Measurements from ENCODE around the gene ACKR1. TPM values are rescaled to one million over a fixed set of nuclear protein-coding genes. Genes with fewer than 3 reads are reported as not detected.

ACKR1 gene
- total RNA-seq, 1 experiment from 2014 or later = 0.63 TPM

DNA sequence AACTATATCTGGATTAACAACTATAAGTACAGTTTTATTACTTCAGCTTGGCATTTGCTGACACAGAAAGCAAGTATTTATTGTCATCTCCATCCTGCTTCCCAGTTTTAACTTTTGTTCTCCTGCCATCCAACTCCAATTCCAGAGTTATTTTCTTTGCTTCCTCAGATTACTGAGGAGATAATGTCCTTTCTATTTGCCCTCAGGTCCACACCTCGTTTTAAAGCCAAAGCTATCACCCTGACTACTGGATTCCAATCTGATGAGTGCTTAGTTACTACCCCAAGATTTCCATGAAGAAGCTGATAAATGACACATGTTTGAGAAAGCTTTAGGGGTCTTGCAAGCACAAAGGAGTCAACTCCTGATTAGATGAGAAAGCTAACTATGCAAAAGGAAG, 25.2 kb downstream of the ACKR1 start:
- no peaks in the 10 kb centered on the region for H3K36me3 Mint-ChIP-seq
- DNase-seq (ENCODE audit: low spot score) (no peak), ATAC-seq (no peak)
- POLR2A ChIA-PET = no interaction called here
- H3K27ac Mint-ChIP-seq = no peak overlapping the region
- TF ChIP-seq ZNF416 (CRISPR knock-in tag; IDR thresholded peaks at IDR 0.05) (no peak), SOX15 (CRISPR knock-in tag; IDR thresholded peaks at IDR 0.05) (no peak), SMAD4 (CRISPR knock-in tag; IDR thresholded peaks at IDR 0.05) (no peak), GABPB1 (CRISPR knock-in tag; IDR thresholded peaks at IDR 0.05) (no peak), NR2C2 (CRISPR knock-in tag; IDR thresholded peaks at IDR 0.05) (no peak), ZNF232 (CRISPR knock-in tag; IDR thresholded peaks at IDR 0.05) (no peak), ZNF512 (CRISPR knock-in tag; IDR thresholded peaks at IDR 0.05; ENCODE audit: borderline replicate concordance) (no peak), ZNF138 (CRISPR knock-in tag; conservative IDR thresholded peaks at IDR 0.05) (no peak), IRF2 (CRISPR knock-in tag; IDR thresholded peaks at IDR 0.05; ENCODE audit: borderline replicate concordance, low read depth) (no peak), RORB (CRISPR knock-in tag; IDR thresholded peaks at IDR 0.05) (no peak), USF2 (CRISPR knock-in tag; IDR thresholded peaks at IDR 0.05) (no peak), E2F4 (CRISPR knock-in tag; IDR thresholded peaks at IDR 0.05; ENCODE audit: borderline replicate concordance, low read depth) (no peak), ELF4 (CRISPR knock-in tag; IDR thresholded peaks at IDR 0.05; ENCODE audit: low read depth) (no peak)
- TF ChIP-seq, protein P1, sequence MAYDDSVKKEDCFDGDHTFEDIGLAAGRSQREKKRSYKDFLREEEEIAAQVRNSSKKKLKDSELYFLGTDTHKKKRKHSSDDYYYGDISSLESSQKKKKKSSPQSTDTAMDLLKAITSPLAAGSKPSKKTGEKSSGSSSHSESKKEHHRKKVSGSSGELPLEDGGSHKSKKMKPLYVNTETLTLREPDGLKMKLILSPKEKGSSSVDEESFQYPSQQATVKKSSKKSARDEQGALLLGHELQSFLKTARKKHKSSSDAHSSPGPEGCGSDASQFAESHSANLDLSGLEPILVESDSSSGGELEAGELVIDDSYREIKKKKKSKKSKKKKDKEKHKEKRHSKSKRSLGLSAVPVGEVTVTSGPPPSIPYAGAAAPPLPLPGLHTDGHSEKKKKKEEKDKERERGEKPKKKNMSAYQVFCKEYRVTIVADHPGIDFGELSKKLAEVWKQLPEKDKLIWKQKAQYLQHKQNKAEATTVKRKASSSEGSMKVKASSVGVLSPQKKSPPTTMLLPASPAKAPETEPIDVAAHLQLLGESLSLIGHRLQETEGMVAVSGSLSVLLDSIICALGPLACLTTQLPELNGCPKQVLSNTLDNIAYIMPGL (CRISPR knock-in tag; IDR thresholded peaks at IDR 0.05) = no peak
- TF ChIP-seq, protein P2, sequence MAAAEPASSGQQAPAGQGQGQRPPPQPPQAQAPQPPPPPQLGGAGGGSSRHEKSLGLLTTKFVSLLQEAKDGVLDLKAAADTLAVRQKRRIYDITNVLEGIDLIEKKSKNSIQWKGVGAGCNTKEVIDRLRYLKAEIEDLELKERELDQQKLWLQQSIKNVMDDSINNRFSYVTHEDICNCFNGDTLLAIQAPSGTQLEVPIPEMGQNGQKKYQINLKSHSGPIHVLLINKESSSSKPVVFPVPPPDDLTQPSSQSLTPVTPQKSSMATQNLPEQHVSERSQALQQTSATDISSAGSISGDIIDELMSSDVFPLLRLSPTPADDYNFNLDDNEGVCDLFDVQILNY (CRISPR knock-in tag; IDR thresholded peaks at IDR 0.05) = no peak
- TF ChIP-seq, protein P3, sequence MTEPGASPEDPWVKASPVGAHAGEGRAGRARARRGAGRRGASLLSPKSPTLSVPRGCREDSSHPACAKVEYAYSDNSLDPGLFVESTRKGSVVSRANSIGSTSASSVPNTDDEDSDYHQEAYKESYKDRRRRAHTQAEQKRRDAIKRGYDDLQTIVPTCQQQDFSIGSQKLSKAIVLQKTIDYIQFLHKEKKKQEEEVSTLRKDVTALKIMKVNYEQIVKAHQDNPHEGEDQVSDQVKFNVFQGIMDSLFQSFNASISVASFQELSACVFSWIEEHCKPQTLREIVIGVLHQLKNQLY (CRISPR knock-in tag; IDR thresholded peaks at IDR 0.05) = no peak
- no peak overlapping the region for H3K4me3 Mint-ChIP-seq
- no peaks in the 10 kb centered on the region for H3K27me3 Mint-ChIP-seq (ENCODE audit: low read depth)
- H3K9me3 Mint-ChIP-seq = no peaks in the 10 kb centered on the region
- CTCF ChIA-PET = interaction anchor here (2.2 to 3.4 kb wide), 3 partner anchors 11 to 19 kb away, joined by 7 to 10 read pairs (median 7); no protein-coding TSS in a partner anchor
- H3K4me1 Mint-ChIP-seq = no peaks in the 10 kb centered on the region

DNA sequence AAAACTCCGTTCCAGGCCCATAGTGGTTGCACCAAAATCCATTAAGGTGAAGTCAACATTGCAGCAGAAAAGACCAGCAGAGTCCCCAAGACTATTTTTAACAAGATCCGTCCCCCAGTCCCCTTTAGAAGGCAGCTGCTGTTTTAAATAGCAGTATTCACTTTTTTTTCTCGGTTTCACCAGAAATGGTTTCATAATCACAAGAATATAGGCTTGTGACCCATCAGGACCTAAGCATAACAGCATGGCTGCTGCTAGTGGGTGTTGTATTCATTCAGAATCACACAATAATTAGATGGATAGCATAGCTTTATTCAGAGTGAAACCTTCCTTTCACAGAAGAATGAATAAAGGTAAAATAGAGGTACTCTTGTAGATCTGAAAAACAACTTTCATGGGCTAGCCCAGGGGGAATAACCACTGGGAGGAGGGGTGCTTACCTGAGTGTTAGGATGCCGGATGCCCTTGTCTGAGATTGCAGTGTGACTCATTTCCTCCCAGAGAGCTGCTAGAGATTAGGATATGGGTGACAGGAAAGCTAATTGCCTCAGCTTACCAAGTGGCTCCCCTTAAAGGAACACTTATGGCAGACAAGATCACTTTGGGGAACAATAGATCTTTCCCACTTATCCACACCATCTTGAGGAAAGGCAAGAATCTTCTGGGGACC, 35.0 kb downstream of the ACKR1 start:
- H3K9me3 Mint-ChIP-seq = peaks cover 18% of the 10 kb centered on the region
- no peak for ATAC-seq
- no peaks in the 10 kb centered on the region for H3K4me1 Mint-ChIP-seq
- H3K27ac Mint-ChIP-seq = no peak overlapping the region
- no peak overlapping the region for H3K4me3 Mint-ChIP-seq
- no peak for DNase-seq (ENCODE audit: low spot score)
- ChIA-PET CTCF (interaction anchor here (1.5 kb wide), 1 partner anchor 28 kb away, joined by 4 read pairs; no protein-coding TSS in a partner anchor), POLR2A (no interaction called here)
- H3K27me3 Mint-ChIP-seq (ENCODE audit: low read depth) = no peaks in the 10 kb centered on the region
- no peaks in the 10 kb centered on the region; the same call in 1 of the 2 replicates for H3K36me3 Mint-ChIP-seq
- TF ChIP-seq, protein P4, sequence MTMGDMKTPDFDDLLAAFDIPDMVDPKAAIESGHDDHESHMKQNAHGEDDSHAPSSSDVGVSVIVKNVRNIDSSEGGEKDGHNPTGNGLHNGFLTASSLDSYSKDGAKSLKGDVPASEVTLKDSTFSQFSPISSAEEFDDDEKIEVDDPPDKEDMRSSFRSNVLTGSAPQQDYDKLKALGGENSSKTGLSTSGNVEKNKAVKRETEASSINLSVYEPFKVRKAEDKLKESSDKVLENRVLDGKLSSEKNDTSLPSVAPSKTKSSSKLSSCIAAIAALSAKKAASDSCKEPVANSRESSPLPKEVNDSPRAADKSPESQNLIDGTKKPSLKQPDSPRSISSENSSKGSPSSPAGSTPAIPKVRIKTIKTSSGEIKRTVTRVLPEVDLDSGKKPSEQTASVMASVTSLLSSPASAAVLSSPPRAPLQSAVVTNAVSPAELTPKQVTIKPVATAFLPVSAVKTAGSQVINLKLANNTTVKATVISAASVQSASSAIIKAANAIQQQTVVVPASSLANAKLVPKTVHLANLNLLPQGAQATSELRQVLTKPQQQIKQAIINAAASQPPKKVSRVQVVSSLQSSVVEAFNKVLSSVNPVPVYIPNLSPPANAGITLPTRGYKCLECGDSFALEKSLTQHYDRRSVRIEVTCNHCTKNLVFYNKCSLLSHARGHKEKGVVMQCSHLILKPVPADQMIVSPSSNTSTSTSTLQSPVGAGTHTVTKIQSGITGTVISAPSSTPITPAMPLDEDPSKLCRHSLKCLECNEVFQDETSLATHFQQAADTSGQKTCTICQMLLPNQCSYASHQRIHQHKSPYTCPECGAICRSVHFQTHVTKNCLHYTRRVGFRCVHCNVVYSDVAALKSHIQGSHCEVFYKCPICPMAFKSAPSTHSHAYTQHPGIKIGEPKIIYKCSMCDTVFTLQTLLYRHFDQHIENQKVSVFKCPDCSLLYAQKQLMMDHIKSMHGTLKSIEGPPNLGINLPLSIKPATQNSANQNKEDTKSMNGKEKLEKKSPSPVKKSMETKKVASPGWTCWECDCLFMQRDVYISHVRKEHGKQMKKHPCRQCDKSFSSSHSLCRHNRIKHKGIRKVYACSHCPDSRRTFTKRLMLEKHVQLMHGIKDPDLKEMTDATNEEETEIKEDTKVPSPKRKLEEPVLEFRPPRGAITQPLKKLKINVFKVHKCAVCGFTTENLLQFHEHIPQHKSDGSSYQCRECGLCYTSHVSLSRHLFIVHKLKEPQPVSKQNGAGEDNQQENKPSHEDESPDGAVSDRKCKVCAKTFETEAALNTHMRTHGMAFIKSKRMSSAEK (CRISPR knock-in tag; IDR thresholded peaks at IDR 0.05; ENCODE audit: borderline replicate concordance) = no peak
- TF ChIP-seq ZNF263 (CRISPR knock-in tag; IDR thresholded peaks at IDR 0.05; ENCODE audit: low read depth) (no peak), ETV6 (CRISPR knock-in tag; IDR thresholded peaks at IDR 0.05) (no peak), ZNF121 (CRISPR knock-in tag; IDR thresholded peaks at IDR 0.05) (no peak), CREM (CRISPR knock-in tag; IDR thresholded peaks at IDR 0.05) (no peak)
- TF ChIP-seq, protein P2 (CRISPR knock-in tag; IDR thresholded peaks at IDR 0.05) = no peak
